SK-N-SH treated with all-trans-retinoic acid at 6 μM for 48 hours (cell line): ENCODE results near the gene TMEM120B.
"Not testable (repeated sequence)": the region's sequence is repeated elsewhere in the genome, so short reads cannot be mapped to it uniquely, and the experiment has no call there.

ENCODE experiments used
- ATAC-seq: fragments of 200-7000 bp; cut with Tn5 transposase; 3 replicates; pipeline ENCODE4 v1.9.1; 2020; ENCODE audit warnings: mild to moderate bottlenecking, moderate library complexity
- BACH2 ChIP-seq: fragments of 250-450 bp; sonication (Bioruptor Pico); IDR thresholded peaks from 2 replicates; pipeline ENCODE4 v1.9.0; 2021; ENCODE audit warnings: mild to moderate bottlenecking, borderline replicate concordance
- CSDC2 ChIP-seq: fragments of 250-450 bp; sonication (Bioruptor Pico); IDR thresholded peaks from 2 replicates; pipeline ENCODE4 v1.5.0; 2020; ENCODE audit warnings: mild to moderate bottlenecking, moderate library complexity
- CSRNP3 ChIP-seq: fragments of 250-450 bp; sonication (Bioruptor Pico); IDR thresholded peaks from 2 replicates; pipeline ENCODE4 v1.5.1; 2021; ENCODE audit warnings: mild to moderate bottlenecking, moderate library complexity
- ESRRG ChIP-seq: fragments of 250-450 bp; sonication (Bioruptor Pico); IDR thresholded peaks from 2 replicates; pipeline ENCODE4 v1.6.1; 2021; ENCODE audit warnings: mild to moderate bottlenecking
- GLIS3 ChIP-seq: fragments of 250-450 bp; sonication (Bioruptor Pico); IDR thresholded peaks from 2 replicates; pipeline ENCODE4 v1.5.0; 2020; ENCODE audit warnings: mild to moderate bottlenecking, moderate library complexity
- ISL1 ChIP-seq: fragments of 250-450 bp; sonication (Bioruptor Pico); IDR thresholded peaks from 2 replicates; pipeline ENCODE4 v2.1.2; 2022; ENCODE audit warnings: mild to moderate bottlenecking, moderate library complexity
- OSR1 ChIP-seq: fragments of 250-450 bp; sonication (Bioruptor Pico); IDR thresholded peaks from 2 replicates; pipeline ENCODE4 v1.8.0; 2022; ENCODE audit warnings: moderate library complexity, mild to moderate bottlenecking, inconsistent platforms
- PATZ1 ChIP-seq: fragments of 250-450 bp; sonication (Bioruptor Pico); IDR thresholded peaks from 2 replicates; pipeline ENCODE4 v1.8.0; 2020; ENCODE audit warnings: mild to moderate bottlenecking, moderate library complexity, borderline replicate concordance
- PPARA ChIP-seq: fragments of 250-450 bp; sonication (Bioruptor Pico); IDR thresholded peaks from 2 replicates; pipeline ENCODE4 v1.5.0; 2020; ENCODE audit warnings: mild to moderate bottlenecking, borderline replicate concordance
- RARB ChIP-seq: fragments of 250-450 bp; sonication (Bioruptor Pico); IDR thresholded peaks from 2 replicates; pipeline ENCODE4 v1.8.0; 2021; ENCODE audit warnings: mild to moderate bottlenecking, moderate library complexity
- SNAI2 ChIP-seq: fragments of 250-450 bp; sonication (Bioruptor Pico); IDR thresholded peaks from 2 replicates; pipeline ENCODE4 v1.5.0; 2020; ENCODE audit warnings: mild to moderate bottlenecking, moderate library complexity
- TCF4 ChIP-seq: fragments of 250-450 bp; sonication (Bioruptor Pico); IDR thresholded peaks from 2 replicates; pipeline ENCODE4 v1.8.0; 2021; ENCODE audit warnings: mild to moderate bottlenecking, moderate library complexity, borderline replicate concordance
- TOX ChIP-seq: fragments of 250-450 bp; sonication (Bioruptor Pico); IDR thresholded peaks from 2 replicates; pipeline ENCODE4 v1.8.0; 2021; ENCODE audit warnings: mild to moderate bottlenecking, moderate library complexity, borderline replicate concordance
- ZC3H10 ChIP-seq: fragments of 250-450 bp; sonication (Bioruptor Pico); IDR thresholded peaks from 2 replicates; pipeline ENCODE4 v1.5.1; 2021; ENCODE audit warnings: mild to moderate bottlenecking, moderate library complexity
- ZFP3 ChIP-seq: fragments of 250-450 bp; sonication (Bioruptor Pico); IDR thresholded peaks from 2 replicates; pipeline ENCODE4 v1.5.0; 2020; ENCODE audit warnings: mild to moderate bottlenecking, moderate library complexity
- ZFP30 ChIP-seq: fragments of 450-650 bp; formaldehyde crosslinking; IDR thresholded peaks from 2 replicates; pipeline ENCODE4 v1.5.0; 2022; ENCODE audit warnings: mild to moderate bottlenecking, moderate library complexity
- ZNF70 ChIP-seq: fragments of 450-650 bp; formaldehyde crosslinking; IDR thresholded peaks from 2 replicates; pipeline ENCODE4 v1.5.0; 2020; ENCODE audit warnings: mild to moderate bottlenecking, moderate library complexity
- ZNF8 ChIP-seq: fragments of 450-650 bp; formaldehyde crosslinking; IDR thresholded peaks from 2 replicates; pipeline ENCODE4 v1.5.0; 2020; ENCODE audit warnings: mild to moderate bottlenecking, moderate library complexity
- TF ChIP-seq, protein P1 (sequence below): fragments of 250-450 bp; sonication (Bioruptor Pico); IDR thresholded peaks from 2 replicates; pipeline ENCODE4 v1.5.0; 2020; ENCODE audit warnings: mild to moderate bottlenecking, moderate library complexity

The TMEM120B gene

GRCh38 chr12:121678305-121678704 lies 34.2 kb upstream of the TMEM120B start:
- ATAC-seq: no peak
- TF ChIP-seq PATZ1: no peak
- TF ChIP-seq ZFP3 (CRISPR knock-in tag): no peak
- no peak for TF ChIP-seq OSR1 (CRISPR knock-in tag)
- TF ChIP-seq ZFP30 (CRISPR knock-in tag): no peak
- TF ChIP-seq GLIS3 (CRISPR knock-in tag): no peak
- no peak for TF ChIP-seq RARB (CRISPR knock-in tag)
- no peak for TF ChIP-seq ZNF70 (CRISPR knock-in tag)
- TF ChIP-seq, protein P1, sequence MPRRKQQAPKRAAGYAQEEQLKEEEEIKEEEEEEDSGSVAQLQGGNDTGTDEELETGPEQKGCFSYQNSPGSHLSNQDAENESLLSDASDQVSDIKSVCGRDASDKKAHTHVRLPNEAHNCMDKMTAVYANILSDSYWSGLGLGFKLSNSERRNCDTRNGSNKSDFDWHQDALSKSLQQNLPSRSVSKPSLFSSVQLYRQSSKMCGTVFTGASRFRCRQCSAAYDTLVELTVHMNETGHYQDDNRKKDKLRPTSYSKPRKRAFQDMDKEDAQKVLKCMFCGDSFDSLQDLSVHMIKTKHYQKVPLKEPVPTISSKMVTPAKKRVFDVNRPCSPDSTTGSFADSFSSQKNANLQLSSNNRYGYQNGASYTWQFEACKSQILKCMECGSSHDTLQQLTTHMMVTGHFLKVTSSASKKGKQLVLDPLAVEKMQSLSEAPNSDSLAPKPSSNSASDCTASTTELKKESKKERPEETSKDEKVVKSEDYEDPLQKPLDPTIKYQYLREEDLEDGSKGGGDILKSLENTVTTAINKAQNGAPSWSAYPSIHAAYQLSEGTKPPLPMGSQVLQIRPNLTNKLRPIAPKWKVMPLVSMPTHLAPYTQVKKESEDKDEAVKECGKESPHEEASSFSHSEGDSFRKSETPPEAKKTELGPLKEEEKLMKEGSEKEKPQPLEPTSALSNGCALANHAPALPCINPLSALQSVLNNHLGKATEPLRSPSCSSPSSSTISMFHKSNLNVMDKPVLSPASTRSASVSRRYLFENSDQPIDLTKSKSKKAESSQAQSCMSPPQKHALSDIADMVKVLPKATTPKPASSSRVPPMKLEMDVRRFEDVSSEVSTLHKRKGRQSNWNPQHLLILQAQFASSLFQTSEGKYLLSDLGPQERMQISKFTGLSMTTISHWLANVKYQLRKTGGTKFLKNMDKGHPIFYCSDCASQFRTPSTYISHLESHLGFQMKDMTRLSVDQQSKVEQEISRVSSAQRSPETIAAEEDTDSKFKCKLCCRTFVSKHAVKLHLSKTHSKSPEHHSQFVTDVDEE: no peak
- no peak for TF ChIP-seq TOX
- TF ChIP-seq BACH2: no peak

DNA sequence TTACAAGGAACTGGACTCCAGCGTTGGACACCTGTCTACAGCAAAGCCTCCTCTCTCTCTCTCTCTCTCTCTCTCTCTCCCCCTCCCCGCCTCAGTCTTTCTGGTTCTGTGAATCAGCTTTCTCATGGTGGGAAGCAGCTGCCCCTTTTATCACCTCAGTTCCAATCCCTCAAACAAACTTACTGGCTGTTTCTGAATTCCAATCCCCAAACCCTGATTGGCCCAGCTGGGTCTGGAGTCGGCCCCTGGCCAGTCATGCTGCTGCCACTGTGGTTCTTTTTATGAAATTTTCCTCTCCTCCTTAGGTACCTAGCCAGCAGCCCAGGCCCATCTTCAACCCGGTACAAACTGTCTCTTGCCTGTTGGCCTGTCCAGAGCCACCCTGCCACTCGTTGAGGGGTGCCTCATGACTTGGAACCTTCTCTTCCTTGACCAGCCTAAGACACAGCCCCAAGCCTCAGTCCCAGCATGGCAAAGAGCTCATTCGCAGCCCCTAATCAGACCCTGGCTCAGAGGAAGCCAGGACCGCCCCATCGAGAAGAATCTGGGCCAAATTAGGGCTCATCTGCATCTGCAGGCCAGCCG lies 33.7 kb upstream of the TMEM120B start:
- no peak for ATAC-seq
- TF ChIP-seq ESRRG (CRISPR knock-in tag) (no peak), PPARA (CRISPR knock-in tag) (no peak), TCF4 (no peak), ZNF70 (CRISPR knock-in tag) (no peak)

- not testable (repeated sequence) for ATAC-seq
Observed at GRCh38 chr12:121679661-121680197, 32.8 kb upstream of the TMEM120B start.

DNA sequence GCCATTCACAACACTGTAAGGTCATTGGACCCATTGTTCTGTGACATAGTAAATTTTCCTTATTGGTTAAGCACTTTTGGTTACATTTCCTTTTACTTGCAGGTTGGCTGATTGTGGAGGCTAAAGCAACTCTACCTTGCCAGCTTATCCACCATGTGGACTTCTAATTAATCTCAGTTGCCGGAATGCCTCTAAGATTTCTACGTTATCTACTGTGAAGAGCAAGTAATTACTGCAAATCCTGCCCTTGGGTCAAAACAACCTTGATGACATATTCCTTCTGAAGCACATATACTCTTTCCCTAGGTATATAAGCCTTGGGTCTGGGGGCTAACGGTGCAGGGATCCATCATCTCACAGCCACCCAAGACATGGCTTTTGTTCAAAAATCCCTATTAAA lies 23.6 kb upstream of the TMEM120B start:
- TF ChIP-seq ZC3H10 (CRISPR knock-in tag) (no peak), BACH2 (no peak), ESRRG (CRISPR knock-in tag) (no peak), ISL1 (no peak), PPARA (CRISPR knock-in tag) (no peak), TCF4 (no peak), PATZ1 (no peak), CSRNP3 (CRISPR knock-in tag) (no peak), SNAI2 (CRISPR knock-in tag) (no peak)
- ATAC-seq: no peak

DNA sequence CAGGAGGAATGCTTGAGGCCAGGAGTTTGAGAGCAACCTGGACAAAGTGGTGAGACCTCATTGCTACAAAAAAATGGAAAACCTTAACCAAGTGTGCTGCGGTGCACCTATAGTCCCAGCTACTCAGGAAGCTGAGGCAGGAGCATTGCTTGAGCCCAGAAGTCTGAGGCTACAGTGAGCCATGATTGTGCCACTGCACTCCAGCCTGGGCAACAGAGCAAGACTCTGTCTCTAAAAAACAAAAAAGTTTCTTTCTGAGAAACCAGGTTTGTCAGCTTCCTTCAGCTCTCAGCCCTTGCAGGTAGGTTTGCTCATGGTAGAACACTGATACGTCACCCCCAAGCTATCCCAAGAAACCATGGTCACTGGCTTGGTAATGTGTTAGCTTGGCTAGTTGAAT lies 23.1 kb upstream of the TMEM120B start:
- TF ChIP-seq CSDC2 (CRISPR knock-in tag): no peak
- TF ChIP-seq TOX: no peak
- TF ChIP-seq ZNF8 (CRISPR knock-in tag): no peak
- no peak for ATAC-seq

DNA sequence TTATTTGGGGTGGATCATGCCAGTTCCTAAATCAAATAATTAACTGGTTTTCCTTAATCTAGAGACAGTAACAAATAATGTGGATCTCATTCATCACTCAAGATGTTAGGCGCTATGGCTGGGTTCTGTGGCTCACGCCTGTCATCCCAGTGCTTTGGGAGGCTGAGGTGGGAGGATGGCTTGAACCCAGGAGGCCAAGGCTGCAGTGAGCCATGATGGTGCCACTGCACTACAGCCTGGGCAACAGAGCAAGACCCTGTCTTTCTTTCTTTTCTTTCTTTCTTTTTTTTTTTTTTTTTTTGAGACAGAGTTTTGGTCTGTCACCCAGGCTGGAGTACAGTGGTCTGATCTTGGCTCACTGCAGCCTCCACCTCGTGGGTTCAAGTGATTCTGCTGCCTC lies 19.8 kb upstream of the TMEM120B start:
- ATAC-seq: not testable (repeated sequence)
